ENCODE results near the gene GIGYF2. TPM values are rescaled to one million over a fixed set of nuclear protein-coding genes. Genes with fewer than 3 reads are reported as not detected.
A peak's percentile ranks its signal among the peaks of the same experiment; 100 is the strongest.

Gene GIGYF2
- polyA plus RNA-seq, 1 of the 3 experiments (the other 2 are of a cell fraction): 12.8 TPM

DNA sequence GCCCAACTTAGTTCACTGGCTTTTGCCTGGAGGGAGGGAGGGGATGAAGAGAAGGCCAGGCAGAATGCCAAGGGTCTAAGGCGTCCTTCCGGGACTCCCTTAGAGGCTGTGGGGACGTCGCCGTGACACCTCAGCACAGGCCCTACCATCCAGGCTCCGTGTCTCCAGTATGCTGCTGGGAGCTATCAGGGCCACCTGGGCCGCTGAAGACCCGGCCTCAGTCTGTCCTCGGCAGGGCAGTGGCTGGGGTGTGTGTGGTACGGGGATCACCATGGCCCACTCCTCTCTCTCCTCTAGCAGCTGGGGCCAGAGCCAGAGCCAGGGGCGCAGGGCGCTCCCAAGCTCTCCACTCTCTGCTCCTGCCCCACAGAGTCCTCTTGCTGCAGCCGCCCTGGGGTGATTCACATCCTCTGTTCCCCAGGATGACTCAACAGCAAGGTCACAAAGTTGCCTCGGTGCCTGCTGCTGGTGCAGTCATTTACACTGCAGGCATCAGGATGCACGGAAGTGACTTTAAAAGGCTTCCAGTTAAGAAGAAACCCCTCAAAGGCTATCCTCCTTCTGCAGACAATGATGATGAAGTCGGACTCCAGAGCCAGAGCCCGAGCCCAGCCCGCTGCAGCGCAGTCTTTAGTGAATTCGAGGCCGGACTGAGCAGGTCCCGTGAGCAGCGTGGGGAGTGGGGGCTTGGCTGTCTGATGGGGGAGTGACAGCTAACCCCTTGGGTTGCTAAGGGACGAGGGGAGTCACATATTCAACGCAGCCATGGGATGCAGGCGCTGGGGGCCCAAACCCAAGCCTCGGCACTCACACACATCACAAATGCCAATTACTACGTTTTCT is 204.8 kb downstream of the GIGYF2 start (continued):
- TF ChIP-seq CTCF (IDR thresholded peaks at IDR 0.05) (no peak), RXRA (IDR thresholded peaks at IDR 0.05; ENCODE audit: borderline replicate concordance, low read depth) (peak; percentile 80; the same call in 1 of the 2 replicates), REST (IDR thresholded peaks at IDR 0.05; ENCODE audit: low read depth, low read length) (no peak), SMC3 (IDR thresholded peaks at IDR 0.05; ENCODE audit: low read depth, low read length) (no peak)

DNA sequence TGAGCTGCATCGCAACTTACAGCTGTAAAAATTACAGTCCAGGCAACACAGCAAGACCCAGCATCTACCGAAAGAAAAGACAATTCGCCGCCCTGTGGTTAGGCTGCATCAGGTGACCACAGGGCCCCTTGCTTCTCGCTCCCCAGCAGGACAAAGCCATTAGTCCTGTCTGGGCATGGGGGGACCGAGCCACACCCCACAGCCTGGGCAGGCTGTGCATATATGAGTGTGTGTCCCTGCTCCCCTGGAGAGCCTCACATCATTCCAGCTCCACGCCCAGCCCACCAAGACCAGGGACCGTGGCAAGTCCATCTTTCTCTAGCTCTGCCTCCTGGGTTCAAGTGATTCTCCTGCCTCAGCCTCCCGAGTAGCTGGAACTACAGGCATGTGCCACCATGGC is 206.9 kb downstream of the GIGYF2 start:
- H3K79me2 ChIP-seq (ENCODE audit: insufficient read depth): no peaks in the 10 kb centered on the region
- POLR2A ChIA-PET: interaction anchor here (0.6 kb wide), 1 partner anchor 89 kb away, joined by 6 read pairs; no protein-coding TSS in a partner anchor
- peak; percentile 13 for DNase-seq
- H4K20me1 ChIP-seq (ENCODE audit: insufficient read depth): no peaks in the 10 kb centered on the region
- peaks cover 3% of the 10 kb centered on the region for H3F3A ChIP-seq (replicated peaks; ENCODE audit: insufficient read depth)
- H2AFZ ChIP-seq (ENCODE audit: low read depth): no peak overlapping the region
- no peaks in the 10 kb centered on the region for H3K9me3 ChIP-seq
- H3K27ac ChIP-seq (ENCODE audit: low read depth in 2 of 2, low read length in 1 of 2): no peak overlapping the region
- H3K27me3 ChIP-seq (ENCODE audit: insufficient read depth): no peaks in the 10 kb centered on the region
- no peak overlapping the region for H3K4me2 ChIP-seq
- H3K9ac ChIP-seq: no peak overlapping the region
- no peaks in the 10 kb centered on the region for H3K36me3 ChIP-seq (replicated peaks in 1 of 2; ENCODE audit: control insufficient read depth in 1 of 2, insufficient read depth in 2 of 2, low read length in 1 of 2)
- WGBS (ENCODE audit: low lambda C conversion rate): 87% methylated on average over 9 of the region's 9 CpGs
- peaks cover 0 to 12% of the 10 kb centered on the region in 2 experiments; a peak in 3 of 4 replicates for H3K4me1 ChIP-seq (ENCODE audit: control insufficient read depth in 1 of 2, insufficient read depth in 2 of 2, low read depth in 1 of 2, low read length in 1 of 2)
- H3K9me2 ChIP-seq: no peaks in the 10 kb centered on the region
- no peak overlapping the region for H3K4me3 ChIP-seq (ENCODE audit: low read depth in 2 of 2, low read length in 1 of 2)
- CTCF ChIA-PET: no interaction called here
- no peak for TF ChIP-seq GABPA (IDR thresholded peaks at IDR 0.05; ENCODE audit: low read depth)
- no peak for TF ChIP-seq EZH2phosphoT487 (IDR thresholded peaks at IDR 0.05; ENCODE audit: borderline replicate concordance, low read depth)
- TF ChIP-seq FOXJ3 (CRISPR knock-in tag; IDR thresholded peaks at IDR 0.05): no peak
- no peak for TF ChIP-seq TEAD4 (IDR thresholded peaks at IDR 0.05; ENCODE audit: borderline replicate concordance, insufficient read depth)
- TF ChIP-seq PBX3 (IDR thresholded peaks at IDR 0.05): no peak
- TF ChIP-seq POLR2AphosphoS5 (IDR thresholded peaks at IDR 0.05; ENCODE audit: low read depth, low read length): no peak
- TF ChIP-seq JUND (IDR thresholded peaks at IDR 0.05): no peak
- TF ChIP-seq CHD2 (IDR thresholded peaks at IDR 0.05; ENCODE audit: low read length, partially characterized antibody): no peak
- no peak for TF ChIP-seq MXI1 (IDR thresholded peaks at IDR 0.05; ENCODE audit: low read depth, low read length)
- TF ChIP-seq TAF1 (IDR thresholded peaks at IDR 0.05; ENCODE audit: borderline replicate concordance, low read depth, low read length): no peak
- TF ChIP-seq RCOR1 (IDR thresholded peaks at IDR 0.05; ENCODE audit: low read length): no peak
- no peak for TF ChIP-seq USF2 (IDR thresholded peaks at IDR 0.05; ENCODE audit: borderline replicate concordance, low read depth, low read length)
- TF ChIP-seq RXRA (IDR thresholded peaks at IDR 0.05; ENCODE audit: borderline replicate concordance, low read depth): no peak
- TF ChIP-seq, protein P1, sequence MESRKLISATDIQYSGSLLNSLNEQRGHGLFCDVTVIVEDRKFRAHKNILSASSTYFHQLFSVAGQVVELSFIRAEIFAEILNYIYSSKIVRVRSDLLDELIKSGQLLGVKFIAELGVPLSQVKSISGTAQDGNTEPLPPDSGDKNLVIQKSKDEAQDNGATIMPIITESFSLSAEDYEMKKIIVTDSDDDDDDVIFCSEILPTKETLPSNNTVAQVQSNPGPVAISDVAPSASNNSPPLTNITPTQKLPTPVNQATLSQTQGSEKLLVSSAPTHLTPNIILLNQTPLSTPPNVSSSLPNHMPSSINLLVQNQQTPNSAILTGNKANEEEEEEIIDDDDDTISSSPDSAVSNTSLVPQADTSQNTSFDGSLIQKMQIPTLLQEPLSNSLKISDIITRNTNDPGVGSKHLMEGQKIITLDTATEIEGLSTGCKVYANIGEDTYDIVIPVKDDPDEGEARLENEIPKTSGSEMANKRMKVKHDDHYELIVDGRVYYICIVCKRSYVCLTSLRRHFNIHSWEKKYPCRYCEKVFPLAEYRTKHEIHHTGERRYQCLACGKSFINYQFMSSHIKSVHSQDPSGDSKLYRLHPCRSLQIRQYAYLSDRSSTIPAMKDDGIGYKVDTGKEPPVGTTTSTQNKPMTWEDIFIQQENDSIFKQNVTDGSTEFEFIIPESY (IDR thresholded peaks at IDR 0.05; ENCODE audit: borderline replicate concordance, low read depth): no peak
- TF ChIP-seq IRF3 (IDR thresholded peaks at IDR 0.05; ENCODE audit: low read depth, low read length): no peak
- TF ChIP-seq NRF1 (IDR thresholded peaks at IDR 0.05; ENCODE audit: low read depth, low read length): no peak
